GM21423 (cell line): ENCODE data around the gene HECA.

Source experiments
- ATAC-seq: cut with Tn5 transposase; IDR thresholded peaks from one replicate; pipeline ENCODE4 v1.9.1; 2021; ENCODE audit warnings: mild to moderate bottlenecking, moderate library complexity; ENCODE audit not compliant: unreplicated experiment

The HECA gene

DNA sequence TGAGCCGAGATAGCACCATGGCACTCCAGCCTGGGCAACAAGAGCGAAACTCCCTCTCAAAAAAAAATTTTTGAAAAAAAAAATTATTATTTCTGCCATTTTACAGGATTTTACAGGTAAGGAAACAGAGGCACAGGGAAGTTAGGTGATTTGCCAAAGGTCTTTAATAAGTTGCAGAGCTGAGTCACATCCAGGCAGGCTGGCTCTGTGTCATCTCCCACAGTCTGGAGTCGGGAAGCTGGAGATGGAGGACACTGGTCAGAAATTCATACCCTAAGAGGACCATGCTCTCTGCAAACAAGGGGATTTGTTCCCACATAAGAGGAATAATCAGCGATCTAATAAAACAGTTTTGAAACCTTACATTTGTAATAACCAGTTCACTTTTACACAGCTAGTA, 24.1 kb downstream of the HECA start:
- no peak for ATAC-seq

DNA sequence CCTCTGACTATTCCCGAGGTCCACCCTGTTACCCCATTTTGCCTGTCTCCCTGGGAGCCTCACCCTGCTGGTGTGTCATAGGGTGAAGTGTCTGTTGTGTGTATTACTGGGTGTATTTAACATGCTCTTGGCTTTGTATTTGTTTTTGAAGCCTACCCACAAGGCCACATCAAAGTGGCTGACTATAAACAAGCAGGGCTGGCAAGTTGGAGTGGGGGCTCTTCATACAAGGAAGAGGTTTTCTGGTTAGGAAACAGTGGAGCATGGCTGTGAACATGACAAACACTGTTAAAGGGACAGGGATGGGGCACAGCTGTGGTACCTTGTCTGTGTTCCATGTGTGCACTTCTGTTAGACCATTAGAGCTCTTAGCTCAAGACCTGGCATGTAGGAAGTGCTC, 26.3 kb downstream of the HECA start:
- peak; percentile 15 for ATAC-seq

DNA sequence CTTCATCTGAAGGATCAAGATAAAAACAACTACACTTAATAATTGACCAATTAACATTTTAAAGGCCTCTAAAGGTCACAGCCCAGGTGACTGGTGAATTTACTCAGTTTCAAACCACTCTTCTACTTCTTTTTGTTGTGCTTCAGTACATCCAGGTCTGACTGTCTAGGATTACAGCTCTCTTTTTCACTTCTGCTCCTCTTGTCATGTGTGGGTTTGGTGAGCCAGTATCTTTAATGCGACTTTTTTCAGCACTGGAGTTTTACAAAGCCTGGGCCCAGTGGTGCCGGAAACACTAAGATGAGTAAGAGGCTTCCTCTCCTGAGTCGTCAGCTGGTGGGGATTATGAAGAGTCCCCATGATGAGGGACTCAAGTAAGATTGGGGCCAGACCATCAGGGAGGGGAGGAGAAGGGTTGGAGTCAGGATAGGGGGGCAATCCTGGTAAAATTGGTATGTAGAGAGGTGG, 27.0 kb downstream of the HECA start:
- ATAC-seq, result peak; percentile 96

DNA sequence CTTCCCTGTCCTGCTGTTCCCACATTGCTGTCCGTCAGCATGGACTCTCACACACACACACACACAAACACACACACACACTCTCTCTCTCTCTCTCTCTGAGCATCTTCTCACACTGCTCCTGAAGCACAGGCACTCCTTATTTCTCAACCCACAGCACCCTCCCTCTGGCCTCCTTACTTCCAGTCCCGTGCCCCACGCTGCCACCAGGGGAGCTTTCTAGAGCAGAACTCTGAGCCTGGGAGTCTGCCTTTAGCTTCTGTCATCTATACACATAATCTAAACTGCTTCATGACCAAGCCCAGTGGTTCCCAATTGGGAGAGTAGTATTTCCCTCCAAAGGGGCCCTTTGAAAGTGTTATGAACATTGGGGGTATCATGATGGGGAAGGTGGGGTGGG, 29.1 kb downstream of the HECA start:
- no peak for ATAC-seq

DNA sequence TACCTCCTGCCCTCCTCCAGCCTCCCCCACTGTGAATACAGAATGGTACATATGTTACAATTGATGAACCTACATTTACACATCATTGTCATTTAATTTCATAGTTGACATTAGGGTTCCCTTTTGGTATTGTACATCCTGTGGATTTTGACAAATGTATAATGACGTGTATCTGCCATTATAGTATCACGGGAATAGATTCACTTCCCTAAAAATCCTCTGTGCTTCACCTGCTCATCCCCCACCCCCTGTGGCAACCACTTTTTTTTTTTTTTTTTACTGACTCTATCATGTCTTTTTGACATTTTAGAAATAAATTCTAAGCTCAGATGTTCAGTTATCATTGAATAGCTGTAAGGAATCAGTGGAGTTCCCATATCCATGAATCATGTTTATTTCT, 30.4 kb downstream of the HECA start:
- ATAC-seq, result no peak

DNA sequence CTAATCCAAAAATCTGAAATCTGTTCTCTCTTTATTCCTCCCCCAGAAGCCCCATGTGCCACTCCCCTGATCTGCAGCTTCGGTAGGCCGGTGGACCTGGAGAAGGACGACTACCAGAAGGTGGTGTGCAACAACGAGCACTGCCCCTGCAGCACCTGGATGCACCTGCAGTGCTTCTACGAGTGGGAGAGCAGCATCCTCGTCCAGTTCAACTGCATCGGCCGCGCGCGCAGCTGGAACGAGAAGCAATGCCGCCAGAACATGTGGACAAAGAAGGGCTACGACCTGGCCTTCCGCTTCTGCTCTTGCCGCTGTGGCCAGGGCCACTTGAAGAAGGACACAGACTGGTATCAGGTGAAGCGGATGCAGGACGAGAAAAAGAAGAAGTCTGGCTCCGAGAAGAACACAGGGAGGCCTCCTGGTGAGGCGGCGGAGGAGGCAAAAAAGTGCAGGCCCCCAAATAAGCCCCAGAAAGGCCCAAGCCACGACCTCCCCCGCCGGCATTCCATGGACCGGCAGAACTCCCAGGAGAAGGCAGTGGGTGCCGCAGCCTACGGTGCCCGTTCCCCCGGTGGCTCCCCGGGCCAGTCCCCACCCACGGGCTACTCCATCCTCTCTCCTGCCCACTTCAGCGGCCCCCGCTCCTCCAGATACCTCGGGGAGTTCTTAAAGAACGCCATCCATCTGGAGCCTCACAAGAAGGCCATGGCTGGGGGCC, 31.5 kb downstream of the HECA start:
- no peak for ATAC-seq

DNA sequence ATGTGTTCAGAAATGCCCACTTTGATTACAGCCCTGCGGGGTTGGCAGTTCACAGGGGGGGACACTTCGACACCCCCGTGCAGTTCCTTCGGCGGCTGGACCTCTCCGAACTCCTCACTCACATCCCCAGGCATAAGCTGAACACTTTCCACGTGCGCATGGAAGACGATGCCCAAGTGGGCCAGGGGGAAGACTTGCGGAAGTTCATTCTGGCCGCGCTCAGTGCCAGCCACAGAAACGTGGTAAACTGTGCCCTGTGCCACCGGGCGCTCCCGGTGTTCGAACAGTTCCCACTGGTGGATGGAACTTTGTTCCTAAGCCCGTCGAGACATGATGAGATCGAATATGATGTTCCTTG, 32.1 kb downstream of the HECA start:
- ATAC-seq, result no peak

DNA sequence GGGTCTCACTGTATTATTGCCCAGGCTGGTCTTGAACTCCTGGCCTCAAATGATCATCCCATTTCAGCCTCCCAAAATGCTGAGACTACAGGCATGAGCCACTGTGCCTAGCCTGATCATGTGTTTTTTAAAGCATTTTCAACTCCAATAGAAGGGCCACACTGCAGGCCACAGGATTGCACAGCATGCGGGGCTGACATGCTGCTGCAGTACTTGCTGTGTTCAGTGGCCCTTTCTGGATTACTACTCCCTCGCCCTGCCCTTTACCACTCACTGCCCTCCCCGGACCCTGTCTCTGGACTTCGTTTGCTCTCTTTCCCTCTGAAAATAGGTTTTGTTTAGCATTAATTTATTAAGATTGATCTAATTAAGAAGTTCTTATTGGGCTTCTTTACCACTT, 37.3 kb downstream of the HECA start:
- no peak for ATAC-seq

DNA sequence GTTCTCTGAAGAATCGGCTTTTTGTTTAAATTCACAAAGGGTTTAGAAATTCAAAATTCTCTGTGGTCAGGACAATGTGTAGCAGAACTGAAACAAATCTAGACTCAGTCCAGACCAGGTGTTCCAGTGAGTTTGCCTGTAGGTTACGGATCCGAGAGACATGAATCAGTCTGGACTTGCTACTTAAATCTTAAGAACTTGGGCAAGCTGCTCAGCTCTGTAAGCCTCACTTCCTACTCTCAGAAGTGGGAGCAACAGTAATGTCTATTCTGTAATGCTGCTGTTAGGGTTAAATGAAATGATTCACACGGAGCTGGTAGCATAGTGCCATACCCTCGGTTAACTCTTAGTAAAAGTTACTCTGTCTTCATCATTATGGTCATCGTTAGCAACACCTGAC, 37.7 kb downstream of the HECA start:
- ATAC-seq, result no peak

DNA sequence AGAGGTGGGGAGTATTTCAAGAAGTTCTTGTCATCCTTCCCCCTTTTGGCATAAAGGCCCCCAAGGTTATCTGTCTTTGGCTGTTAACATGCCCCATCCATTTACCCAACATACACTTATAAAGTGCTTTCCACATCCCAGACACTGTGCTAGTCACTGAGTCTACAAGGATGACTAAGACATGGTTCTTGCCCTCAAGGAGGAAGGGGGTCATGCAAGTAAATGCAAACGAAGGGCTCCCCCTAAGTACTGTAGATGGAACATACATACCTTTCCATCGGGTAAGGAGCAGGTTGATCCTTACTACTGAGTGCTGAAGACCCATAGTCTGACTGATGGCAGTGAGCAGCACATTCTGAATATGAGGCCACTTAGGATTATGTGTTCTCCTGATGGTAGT, 38.3 kb downstream of the HECA start:
- ATAC-seq, result no peak

DNA sequence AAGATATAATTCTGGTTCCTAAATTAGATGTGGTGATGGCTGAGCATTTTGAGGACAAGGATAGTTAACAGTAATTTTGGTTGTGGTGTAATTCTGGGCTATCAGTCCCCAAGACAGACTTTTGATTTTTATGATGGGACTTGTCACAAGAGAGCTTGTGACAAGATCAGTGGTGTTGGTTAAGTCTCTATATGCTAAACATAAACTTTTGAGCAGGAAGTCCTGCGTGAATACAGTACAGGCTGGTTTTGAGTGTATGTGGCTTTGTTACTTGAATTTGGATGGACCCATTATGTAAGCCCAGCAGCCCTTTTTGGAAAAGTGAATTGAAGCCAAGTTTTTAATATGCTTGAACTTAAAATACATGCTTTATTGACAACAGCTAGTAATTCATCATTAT, 38.9 kb downstream of the HECA start:
- ATAC-seq, result no peak

DNA sequence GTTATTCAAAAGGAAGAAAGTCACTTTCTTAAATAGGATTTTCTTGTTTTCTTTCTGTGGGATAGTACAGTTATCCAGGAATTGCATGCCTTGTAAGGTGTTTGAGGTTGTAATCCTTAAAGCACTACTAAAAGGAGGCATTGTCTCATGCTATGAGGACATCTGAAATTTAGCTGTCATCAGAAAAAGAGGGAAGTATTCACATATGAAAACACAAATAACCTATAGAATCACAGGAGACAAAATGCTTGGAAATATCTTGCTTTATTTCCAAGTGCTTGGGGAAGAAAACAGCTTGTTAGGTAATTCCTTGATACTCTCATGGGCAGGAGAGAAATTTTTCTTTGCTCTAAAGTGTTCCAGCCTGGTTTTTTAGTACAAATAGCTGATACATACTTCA, 40.1 kb downstream of the HECA start:
- ATAC-seq, result no peak

DNA sequence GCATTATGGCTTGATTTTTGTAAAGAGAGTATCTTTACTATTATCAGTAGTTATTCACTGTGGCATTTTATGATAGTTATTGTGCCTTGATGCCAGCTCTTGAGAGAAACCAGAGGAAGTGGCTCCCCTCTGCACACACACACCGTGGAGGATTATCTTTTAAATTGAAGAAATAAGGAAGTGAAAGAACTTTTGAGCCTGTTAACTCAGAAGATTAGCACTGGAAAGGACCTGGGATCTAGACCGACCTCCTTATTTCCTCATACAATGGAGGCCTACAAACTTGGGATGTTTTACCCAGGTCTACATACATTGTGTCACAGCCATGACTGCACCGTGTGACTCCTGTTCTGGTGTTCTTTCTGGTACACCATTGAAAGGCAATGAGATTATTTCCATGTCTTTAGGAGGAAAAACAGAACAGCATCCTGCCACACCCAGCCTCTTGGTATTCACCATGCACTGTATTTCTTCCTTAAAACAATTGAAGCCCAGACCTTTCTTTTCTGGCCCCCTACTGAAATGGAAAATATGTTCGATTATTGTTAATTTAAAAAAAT, 40.6 kb downstream of the HECA start:
- peak; percentile 71 for ATAC-seq

DNA sequence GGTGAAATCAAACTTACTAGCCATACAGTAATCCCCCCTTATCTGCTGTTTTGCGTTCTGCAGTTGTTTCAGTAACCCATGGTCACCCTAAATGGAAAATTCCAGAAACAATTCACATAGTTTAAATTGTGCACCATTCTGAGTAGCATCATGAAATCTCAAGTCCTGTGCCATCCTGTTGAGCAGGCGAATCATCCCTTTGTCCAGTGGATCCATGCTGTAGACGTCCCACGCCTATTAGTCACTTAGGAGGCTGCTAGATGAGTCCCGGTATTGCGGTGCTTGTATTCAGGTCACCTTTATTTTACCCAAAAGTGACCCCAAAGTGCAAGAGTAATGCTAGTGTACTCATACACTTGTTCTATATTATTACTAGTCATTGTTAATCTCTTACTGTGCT, 46.4 kb downstream of the HECA start:
- no peak for ATAC-seq

DNA sequence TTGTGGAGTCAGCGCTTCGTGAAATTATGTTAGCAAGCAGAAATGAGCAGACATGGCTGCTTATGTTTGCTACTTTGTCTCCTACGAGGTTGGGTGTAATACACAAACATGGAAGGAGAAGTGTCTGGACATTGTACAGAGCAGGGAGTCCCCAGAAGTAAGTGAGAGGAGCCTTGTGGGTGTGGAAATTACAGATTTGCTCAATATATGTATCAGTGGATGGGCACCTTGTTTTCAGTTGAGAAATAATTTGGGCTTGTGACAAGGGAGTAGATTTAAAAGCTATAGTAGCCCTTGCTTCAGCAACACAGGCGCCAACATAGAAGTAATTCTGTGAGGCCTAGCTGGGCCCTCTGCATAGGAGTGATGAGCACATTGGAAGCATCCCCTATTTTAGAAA, 49.2 kb downstream of the HECA start:
- no peak for ATAC-seq

DNA sequence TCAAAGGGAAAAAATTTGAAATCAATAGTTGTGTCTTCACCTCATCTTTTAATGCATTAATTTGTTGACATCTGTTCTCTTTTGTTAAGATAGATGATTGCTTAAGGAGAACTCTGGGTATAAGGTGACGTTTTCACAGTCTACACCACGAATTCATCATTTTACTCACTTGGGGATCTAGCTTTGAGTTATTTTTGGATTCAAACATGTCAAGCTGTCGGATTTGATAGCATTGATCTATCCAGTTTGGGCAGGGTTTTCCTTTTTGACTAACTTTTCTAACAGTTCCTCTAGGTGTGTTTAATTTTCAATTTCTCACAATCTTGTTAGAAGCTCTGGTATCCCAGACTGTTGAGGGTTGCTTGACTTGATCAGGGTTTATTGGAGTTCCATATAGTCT, 49.6 kb downstream of the HECA start:
- ATAC-seq, result no peak

DNA sequence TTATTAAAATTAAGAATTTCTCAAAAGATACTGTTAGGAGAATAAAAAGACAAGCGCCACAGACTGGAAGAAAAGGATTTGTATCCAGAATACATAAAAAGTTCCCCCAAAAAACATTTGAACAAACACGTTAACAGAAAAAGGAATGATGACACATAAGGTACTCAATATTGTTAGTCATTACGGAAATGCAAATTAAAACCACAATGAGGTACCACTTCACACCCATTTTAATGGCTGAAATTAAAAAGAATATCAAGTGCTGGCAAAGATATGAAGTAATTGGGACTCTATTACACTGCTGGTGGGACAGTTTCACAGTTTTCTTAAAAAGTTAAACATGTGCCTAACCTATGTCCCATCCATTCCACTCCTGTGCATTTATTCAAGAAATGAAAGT, 51.4 kb downstream of the HECA start:
- ATAC-seq, result no peak

DNA sequence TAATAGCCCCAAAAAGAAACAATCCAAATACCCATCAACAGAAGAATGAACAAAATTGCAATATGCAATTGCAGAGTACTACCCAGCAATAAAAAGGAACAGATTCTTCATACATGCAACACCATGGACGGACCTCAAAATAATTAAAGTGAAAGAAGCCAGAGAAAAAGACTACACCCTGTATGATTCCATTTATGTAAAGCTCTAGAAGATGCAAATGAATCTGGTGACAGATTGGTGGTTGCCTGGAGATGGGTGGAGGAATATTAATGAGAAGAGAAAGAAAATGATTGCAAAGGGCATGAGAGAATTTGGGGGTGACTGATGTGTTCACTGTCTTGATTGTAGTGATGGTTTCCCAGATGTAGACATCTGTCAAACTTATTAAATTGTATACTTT, 51.8 kb downstream of the HECA start:
- ATAC-seq, result no peak

DNA sequence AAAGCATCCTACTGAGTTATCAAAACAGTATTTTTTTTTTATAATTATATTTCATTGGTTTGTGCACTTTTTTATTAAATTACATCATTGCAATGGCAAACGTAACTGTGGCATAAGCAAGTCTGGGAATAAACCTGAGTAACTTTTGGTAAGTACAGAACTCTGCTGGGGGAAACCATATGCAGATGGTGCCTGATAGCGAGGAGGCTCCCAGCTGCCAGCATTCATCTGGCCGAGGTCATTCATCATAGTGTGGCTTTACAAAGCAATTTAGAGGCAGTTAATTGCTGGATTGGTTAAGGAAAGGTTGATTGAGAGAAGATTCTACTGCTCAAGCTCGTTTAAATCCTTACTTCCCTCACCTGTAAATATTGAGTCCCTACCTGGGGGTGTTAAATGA, 52.6 kb downstream of the HECA start:
- ATAC-seq, result no peak

DNA sequence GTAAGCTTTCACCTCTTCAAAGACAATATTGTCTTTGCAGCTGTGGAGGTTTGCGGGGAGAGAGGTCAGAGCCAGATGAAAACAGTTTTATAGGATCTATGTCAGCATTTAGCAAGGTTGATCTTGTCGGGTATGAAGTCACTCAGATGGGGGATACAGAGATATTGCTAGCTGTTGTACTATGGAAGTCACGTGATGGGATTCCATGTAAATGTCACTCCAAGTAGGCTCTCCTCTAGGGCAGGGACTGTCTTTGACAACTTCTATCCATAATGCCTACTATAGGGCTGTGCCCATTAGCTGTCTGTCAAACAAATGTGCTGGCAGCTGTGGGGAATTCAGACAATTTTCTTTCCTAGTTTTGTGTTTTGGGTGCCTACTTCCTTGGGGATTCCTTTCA, 54.8 kb downstream of the HECA start:
- no peak for ATAC-seq

DNA sequence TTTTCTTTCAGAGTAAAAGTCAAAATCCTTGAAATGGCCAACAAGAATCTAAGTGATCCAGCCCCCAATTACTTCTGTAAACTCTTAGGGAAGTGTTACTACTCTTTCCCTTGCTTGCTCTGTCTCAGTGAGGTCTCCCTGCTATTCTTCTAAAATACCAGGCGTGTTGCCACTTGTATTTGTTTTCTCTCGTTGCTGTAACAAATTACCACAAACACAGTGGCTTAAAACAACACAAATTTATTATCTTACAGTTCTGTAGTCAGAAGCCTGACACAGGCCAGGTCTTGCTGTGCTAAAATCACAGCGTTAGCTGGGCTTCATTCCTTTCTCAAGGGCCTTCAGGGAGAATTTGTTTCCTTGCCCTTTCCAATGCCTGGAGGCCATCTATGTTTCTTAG, 59.9 kb downstream of the HECA start:
- ATAC-seq, result no peak

DNA sequence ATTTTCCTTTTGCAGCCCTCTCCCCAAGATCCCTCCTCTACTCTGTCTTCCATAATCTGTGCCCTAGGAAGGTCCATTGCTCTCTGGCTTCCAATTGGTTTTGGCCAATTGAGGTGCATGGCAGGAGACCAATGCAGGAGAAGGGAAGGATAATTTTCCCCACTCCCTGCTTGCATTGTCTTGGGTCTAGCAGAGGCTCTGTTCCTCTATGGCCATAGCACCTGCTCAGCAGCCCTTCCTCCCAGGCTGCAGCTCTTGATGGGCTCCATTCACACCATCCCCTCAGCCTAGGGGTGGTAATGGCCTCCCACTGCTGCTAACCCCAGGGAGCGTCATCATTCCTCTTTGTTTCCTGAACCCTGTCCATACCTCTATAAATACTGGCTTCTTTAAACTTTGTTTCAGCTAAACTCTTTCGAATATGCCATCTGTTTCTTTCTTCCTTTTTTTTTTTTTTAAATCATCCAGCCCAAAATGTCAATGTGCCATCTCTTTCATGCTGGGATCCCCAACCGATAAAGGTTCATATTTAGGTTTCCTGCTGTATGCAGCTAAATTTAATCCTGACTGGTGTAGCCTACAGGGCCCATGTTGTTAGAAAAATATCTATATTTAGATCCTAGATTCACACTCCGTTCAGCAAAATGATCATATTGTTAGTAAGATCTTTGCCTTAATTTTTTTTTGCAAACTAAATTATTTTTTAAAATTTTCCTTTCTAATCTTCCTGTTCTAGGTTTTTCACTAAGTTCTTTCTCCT, 63.8 kb downstream of the HECA start:
- ATAC-seq, result no peak
